ENCODE results near the gene KCNE1. TPM values are rescaled to one million over a fixed set of nuclear protein-coding genes. Genes with fewer than 3 reads are reported as not detected.

The KCNE1 gene
- total and polyA plus RNA-seq, 2 of the 13 experiments (the other 11 are each of a cell fraction or from before 2014, with no cell fraction given), result 0.35 TPM; not detected in 1

- TF ChIP-seq POGK (CRISPR knock-in tag; conservative IDR thresholded peaks at IDR 0.05) (0 out of 2 replicates have a peak, but pooled peaks have one; percentile 15), POLR2A (IDR thresholded peaks at IDR 0.05; ENCODE audit: insufficient read depth in 1 of 2, low read depth in 2 of 2, low read length in 2 of 2) (peak in 1 of 2 experiments; percentile 62; a peak in 2 of 4 replicates), THAP9 (CRISPR knock-in tag; IDR thresholded peaks at IDR 0.05; ENCODE audit: borderline replicate concordance) (0 out of 2 replicates have a peak, but pooled peaks have one; percentile 30), AGO2 (optimal IDR thresholded peaks at IDR 0.05; ENCODE audit: low read depth, low read length) (peak; percentile 50), ZBTB38 (CRISPR knock-in tag; IDR thresholded peaks at IDR 0.05) (peak; percentile 91), ZBTB3 (CRISPR knock-in tag; IDR thresholded peaks at IDR 0.05; ENCODE audit: borderline replicate concordance, low read depth) (no peak), ZBTB33 (CRISPR knock-in tag; IDR thresholded peaks at IDR 0.05) (peak; percentile 84), BHLHE40 (IDR thresholded peaks at IDR 0.05; ENCODE audit: low read length) (peak; percentile 70), RBM22 (optimal IDR thresholded peaks at IDR 0.05; ENCODE audit: low read length) (peak; percentile 49), PRMT3 (CRISPR knock-in tag; IDR thresholded peaks at IDR 0.05; ENCODE audit: borderline replicate concordance, low read depth) (no peak), SALL1 (CRISPR knock-in tag; IDR thresholded peaks at IDR 0.05) (peak; percentile 42; the same call in 1 of the 2 replicates), ATF7 (IDR thresholded peaks at IDR 0.05) (peak; percentile 77), ATF7 (CRISPR knock-in tag; IDR thresholded peaks at IDR 0.05) (no peak), ZNF850 (CRISPR knock-in tag; conservative IDR thresholded peaks at IDR 0.05) (no peak), PATZ1 (CRISPR knock-in tag; IDR thresholded peaks at IDR 0.05) (peak; percentile 66), ZNF547 (CRISPR knock-in tag; IDR thresholded peaks at IDR 0.05) (0 out of 2 replicates have a peak, but pooled peaks have one; percentile 26), ZNF430 (CRISPR knock-in tag; IDR thresholded peaks at IDR 0.05) (no peak)
Observed at GRCh38 chr21:34524646-34525601, 12.9 kb upstream of the KCNE1 start (continued).
